HS-5 (cell line): ENCODE data around the gene SLC6A12.
"Not testable (repeated sequence)": the region's sequence is repeated elsewhere in the genome, so short reads cannot be mapped to it uniquely, and the experiment has no call there.

Source experiments
- DNase-seq: peaks from one replicate; pipeline ENCODE4 v3.0.0-alpha.2; 2012; ENCODE audit warnings: low read depth

The SLC6A12 gene

DNA sequence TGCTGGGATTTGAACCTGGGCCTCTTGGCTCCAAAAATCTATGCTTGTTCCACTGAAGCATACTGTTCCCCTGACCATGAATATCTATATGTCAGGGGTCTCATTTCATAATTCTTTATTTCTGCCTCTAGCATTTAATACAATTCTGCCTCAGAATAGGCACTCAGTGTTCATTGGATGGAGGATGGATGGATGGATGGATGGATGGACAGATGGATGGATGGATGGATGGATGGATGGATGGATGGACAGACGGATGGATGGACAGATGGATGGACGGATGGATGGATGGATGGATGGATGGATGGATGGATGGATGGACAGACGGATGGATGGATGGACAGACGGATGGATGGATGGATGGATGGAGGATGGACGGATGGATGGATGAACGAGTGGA, 3.1 kb upstream of the SLC6A12 start:
- not testable (repeated sequence) for DNase-seq

GRCh38 chr12:215116-215515, 1.2 kb upstream of the SLC6A12 start:
- DNase-seq, result no peak

DNA sequence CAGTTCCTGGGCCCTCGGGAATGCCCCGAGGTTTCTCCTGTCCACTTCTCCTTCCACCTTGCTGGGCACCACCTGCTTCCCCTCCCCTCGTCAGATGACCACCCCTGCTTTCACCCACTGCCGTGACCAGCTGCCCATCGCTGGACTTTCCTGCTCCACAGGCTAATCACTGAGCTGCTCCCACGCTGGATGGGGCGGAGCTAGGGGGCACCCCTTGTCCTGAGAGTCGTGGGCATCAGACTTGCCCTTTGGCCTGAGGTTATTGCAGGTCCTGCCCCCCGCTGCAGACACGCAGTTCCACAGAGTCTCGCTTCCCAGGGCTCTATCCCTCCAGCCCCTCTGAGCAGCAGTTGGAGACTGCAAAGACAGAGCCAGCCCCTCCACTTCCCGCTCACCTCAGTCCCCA, 427 bp downstream of the SLC6A12 start:
- no peak for DNase-seq

DNA sequence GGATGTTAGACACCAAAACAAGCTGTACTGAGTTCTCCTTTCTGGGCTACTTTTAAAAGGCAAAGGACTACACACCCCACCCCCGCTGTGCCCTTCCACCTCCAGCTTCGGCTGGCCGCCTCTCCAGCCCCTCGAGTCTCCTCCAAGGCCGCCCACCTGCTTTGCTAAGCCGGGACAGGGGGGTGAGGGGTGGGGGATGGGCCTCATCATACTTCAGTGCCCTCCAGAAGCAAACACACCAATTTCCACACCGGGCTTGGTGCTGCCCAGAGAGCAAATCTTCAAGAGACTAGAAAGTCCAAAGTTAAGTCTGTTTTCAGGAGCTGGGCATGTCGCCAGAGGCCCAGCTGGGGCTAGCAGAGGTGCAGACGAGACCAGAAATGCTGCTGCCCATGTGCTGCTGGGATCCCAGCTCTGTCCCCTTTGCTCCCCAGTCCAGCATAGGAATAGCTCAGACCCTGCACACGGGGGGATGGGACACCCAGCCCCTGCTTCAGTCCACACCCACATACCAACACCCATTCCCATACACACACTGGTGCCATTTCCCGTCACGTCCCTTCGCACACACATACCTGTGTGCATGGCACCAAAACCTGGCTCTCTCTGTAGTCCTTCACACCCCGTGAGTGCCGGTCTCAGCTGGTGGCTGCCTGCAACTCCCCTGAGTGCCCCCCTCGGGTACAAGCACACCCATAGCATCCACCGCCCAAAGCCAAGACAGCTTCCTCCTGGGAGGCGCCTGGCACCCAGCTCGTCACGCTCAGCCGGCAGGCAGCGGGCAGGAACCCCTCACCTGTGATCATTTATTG, 1.0 kb downstream of the SLC6A12 start:
- no peak for DNase-seq

DNA sequence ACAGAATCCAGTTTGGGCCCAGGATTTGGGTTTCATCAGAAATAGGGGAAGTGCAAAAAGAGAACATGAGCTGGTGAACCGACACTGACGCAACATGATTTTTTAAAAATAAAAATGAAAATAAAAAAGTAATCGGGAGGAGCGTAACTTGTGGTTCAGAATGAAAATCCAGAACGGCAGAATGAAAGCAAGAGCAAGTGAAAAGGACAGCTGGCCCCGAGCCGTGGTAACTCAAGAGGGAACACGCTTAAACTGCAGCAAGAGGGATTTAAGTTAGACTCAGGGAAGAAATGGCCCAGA, 1.6 kb downstream of the SLC6A12 start:
- DNase-seq, result no peak

GRCh38 chr12:211639-212414, 2.1 kb downstream of the SLC6A12 start:
- DNase-seq, result no peak

GRCh38 chr12:211142-211465, 2.9 kb downstream of the SLC6A12 start:
- no peak for DNase-seq

- DNase-seq, result no peak
Observed at GRCh38 chr12:210277-211141, 3.4 kb downstream of the SLC6A12 start.

DNA sequence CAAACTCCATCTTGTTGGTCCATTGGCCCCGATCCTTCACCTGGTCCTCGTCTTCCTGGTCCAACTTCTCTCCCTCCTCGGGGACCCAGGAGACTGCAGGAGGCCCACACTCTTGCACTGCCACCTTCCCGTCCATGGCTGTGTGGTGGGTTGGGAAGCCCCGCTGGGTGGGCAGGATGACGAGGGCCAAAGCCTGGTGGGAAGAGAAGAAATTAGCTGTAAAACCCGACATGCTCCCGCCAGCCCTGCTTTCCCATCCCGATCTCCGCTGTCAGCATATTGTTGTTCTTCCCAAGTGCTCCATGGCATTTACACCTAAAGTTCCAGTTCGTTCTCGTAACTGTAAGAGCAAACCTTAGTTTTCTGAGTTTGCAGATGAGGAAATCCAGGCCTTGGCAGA, 4.1 kb downstream of the SLC6A12 start:
- no peak for DNase-seq

GRCh38 chr12:209246-209645, 4.7 kb downstream of the SLC6A12 start:
- DNase-seq, result no peak

- DNase-seq, result no peak
Observed at GRCh38 chr12:208813-209212, 5.1 kb downstream of the SLC6A12 start.

GRCh38 chr12:207804-208203, 6.2 kb downstream of the SLC6A12 start:
- DNase-seq, result no peak

GRCh38 chr12:206746-207440, 7.1 kb downstream of the SLC6A12 start:
- DNase-seq, result no peak

DNA sequence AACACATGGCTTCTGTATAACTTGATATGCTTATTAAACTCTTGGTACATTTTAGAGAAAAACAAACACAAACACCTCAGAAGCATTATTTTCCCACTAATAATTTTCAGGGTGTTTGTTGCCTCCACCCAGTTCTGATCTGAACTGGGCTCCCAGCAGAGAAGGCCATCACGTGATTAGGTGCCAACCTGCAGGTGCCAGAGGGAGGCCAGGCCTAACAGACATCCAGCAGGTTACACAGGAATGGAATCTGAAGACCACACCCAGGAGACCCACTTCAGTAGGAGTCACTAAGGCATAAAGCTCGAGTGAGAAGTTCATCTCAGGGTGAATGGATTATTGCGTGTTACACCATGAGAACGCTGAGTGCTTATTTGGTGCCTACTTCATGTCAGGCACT, 8.9 kb downstream of the SLC6A12 start:
- DNase-seq, result no peak

DNA sequence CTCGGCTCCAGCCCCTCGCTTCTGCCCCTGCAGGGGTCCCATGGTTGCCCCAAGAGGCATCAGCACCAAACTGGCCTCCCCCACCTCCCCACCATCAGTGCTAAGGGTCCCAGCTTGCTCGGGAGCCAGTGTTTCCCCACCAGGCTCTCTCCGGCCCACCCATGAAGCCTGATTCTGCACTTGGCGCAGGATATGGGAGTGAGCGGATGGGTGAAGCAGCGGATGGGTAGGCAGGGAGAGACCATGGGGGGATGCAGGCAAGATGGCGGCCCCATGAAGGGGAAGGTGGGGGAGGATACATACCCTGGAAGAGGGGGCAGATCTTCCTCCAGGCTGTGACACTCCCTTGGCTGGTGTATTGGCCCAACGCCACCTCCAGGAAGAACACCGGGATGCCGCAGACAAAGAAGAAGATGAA, 9.7 kb downstream of the SLC6A12 start:
- DNase-seq, result no peak

- DNase-seq, result no peak
Observed at GRCh38 chr12:203462-204260, 10.3 kb downstream of the SLC6A12 start.

DNA sequence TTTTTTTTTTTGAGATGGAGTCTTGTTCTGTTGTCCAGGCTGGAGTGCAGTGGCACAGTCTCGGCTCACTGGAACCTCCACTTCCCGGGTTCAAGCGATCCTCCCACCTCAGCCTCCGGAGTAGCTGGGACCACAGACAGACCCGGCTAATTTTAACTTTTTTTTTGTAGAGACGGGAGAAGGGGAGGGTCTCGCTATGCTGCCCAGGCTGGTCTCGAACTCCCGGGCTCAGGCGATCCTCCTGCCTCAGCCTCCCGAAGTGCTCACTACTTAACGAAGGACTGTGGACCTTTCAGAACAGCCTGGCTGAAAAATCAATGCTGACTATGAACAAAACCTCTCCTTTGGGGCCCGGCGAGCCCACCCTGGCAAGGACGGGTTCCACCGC, 10.9 kb downstream of the SLC6A12 start:
- DNase-seq, result no peak

- no peak for DNase-seq
Observed at GRCh38 chr12:202081-202731, 11.8 kb downstream of the SLC6A12 start.

GRCh38 chr12:201361-201760, 12.6 kb downstream of the SLC6A12 start:
- DNase-seq, result no peak

- no peak for DNase-seq
Observed at GRCh38 chr12:198705-199104, 15.3 kb downstream of the SLC6A12 start.
